ENCODE data around the gene PTAR1. TPM values are rescaled to one million over a fixed set of nuclear protein-coding genes. Genes with fewer than 3 reads are reported as not detected.

PTAR1 gene
- polyA plus RNA-seq, 3 donors from 2014 or later, result 7.0 to 16.1 (median 10.7) TPM

Other genes starting within 250 kb of the PTAR1 start
- not detected for gene APBA1, start 87.6 kb downstream of the PTAR1 start, polyA plus RNA-seq
- not detected for gene CFAP95, start 60.8 kb upstream of the PTAR1 start, polyA plus RNA-seq